Measurements from ENCODE around the gene SAMD14.

Gene SAMD14

GRCh38 chr17:50165066-50165465, 35.1 kb upstream of the SAMD14 start:
- DNase-seq, result no peak

- DNase-seq, result no peak
Measured at GRCh38 chr17:50164697-50164988, 34.7 kb upstream of the SAMD14 start.

GRCh38 chr17:50163843-50164696, 34.1 kb upstream of the SAMD14 start:
- no peak for DNase-seq

- no peak for DNase-seq
Measured at GRCh38 chr17:50162466-50163254, 32.7 kb upstream of the SAMD14 start.

GRCh38 chr17:50161911-50162288, 31.9 kb upstream of the SAMD14 start:
- DNase-seq, result no peak

- DNase-seq, result peak; percentile 92
Measured at GRCh38 chr17:50161023-50161910, 31.3 kb upstream of the SAMD14 start.

GRCh38 chr17:50157891-50158290, 27.9 kb upstream of the SAMD14 start:
- no peak for DNase-seq

- DNase-seq, result no peak
Measured at GRCh38 chr17:50155115-50155819, 25.3 kb upstream of the SAMD14 start.

GRCh38 chr17:50154604-50155003, 24.6 kb upstream of the SAMD14 start:
- DNase-seq, result no peak

GRCh38 chr17:50153650-50154575, 24.0 kb upstream of the SAMD14 start:
- no peak for DNase-seq

- DNase-seq, result no peak
Measured at GRCh38 chr17:50152736-50153135, 22.8 kb upstream of the SAMD14 start.

GRCh38 chr17:50151937-50152547, 22.1 kb upstream of the SAMD14 start:
- DNase-seq, result peak; percentile 54

- DNase-seq, result peak; percentile 84
Measured at GRCh38 chr17:50151041-50151936, 21.3 kb upstream of the SAMD14 start.

GRCh38 chr17:50150354-50151040, 20.5 kb upstream of the SAMD14 start, which contains the start of gene PPP1R9B:
TSS of gene PPP1R9B (minus strand) at chr17:50150677. CDS start at chr17:50150513, 164 bp downstream.
- DNase-seq, result no peak

- DNase-seq, result peak; percentile 48
Measured at GRCh38 chr17:50149417-50150353, 19.7 kb upstream of the SAMD14 start.

GRCh38 chr17:50149091-50149416, 19.1 kb upstream of the SAMD14 start:
- DNase-seq, result no peak

- peak; percentile 42 for DNase-seq
Measured at GRCh38 chr17:50148226-50149090, 18.5 kb upstream of the SAMD14 start.

All from activated gamma-delta T cell treated with Interleukin-2 at 50 U/mL for 16 hours (primary cell).